Measurements from ENCODE around the gene CFB.
"Not testable (repeated sequence)": the region's sequence is repeated elsewhere in the genome, so short reads cannot be mapped to it uniquely, and the experiment has no call there.

Gene CFB

GRCh38 chr6:31979238-31979898 lies 33.5 kb downstream of the CFB start:
- Histone ChIP-seq H3K9ac (ENCODE audit: low read depth, low read length, poor library complexity, severe bottlenecking) (peak overlapping the region; percentile 68), H3F3A (ENCODE audit: low read depth) (peaks cover 9% of the 10 kb centered on the region; the same call in 1 of the 2 replicates), H3K9me3 (ENCODE audit: insufficient read depth, low read depth, low read length) (no peaks in the 10 kb centered on the region), H3K4me3 (ENCODE audit: low read length, poor library complexity, severe bottlenecking) (peak overlapping the region; percentile 54), H3K9me2 (replicated peaks; ENCODE audit: low read depth, low read length) (no peaks in the 10 kb centered on the region), H3K4me2 (ENCODE audit: low read depth, low read length, poor library complexity, severe bottlenecking) (peak overlapping the region; percentile 77), H4K20me1 (ENCODE audit: insufficient read depth, low read length, poor library complexity, severe bottlenecking) (no peaks in the 10 kb centered on the region), H3K4me1 (ENCODE audit: insufficient read depth, low read length, poor library complexity, severe bottlenecking) (peaks cover 15% of the 10 kb centered on the region), H3K36me3 (ENCODE audit: insufficient read depth, low read length) (no peaks in the 10 kb centered on the region), H3K27me3 (ENCODE audit: insufficient read depth, low read length, poor library complexity, severe bottlenecking) (no peaks in the 10 kb centered on the region), H3K79me2 (ENCODE audit: insufficient read depth, low read length) (no peaks in the 10 kb centered on the region), H2AFZ (ENCODE audit: low read length) (no peak overlapping the region)
- no peak for TF ChIP-seq EZH2phosphoT487 (IDR thresholded peaks at IDR 0.05; ENCODE audit: borderline replicate concordance)
- TF ChIP-seq CTCF (conservative IDR thresholded peaks at IDR 0.05; ENCODE audit: low read length): no peak

- not testable (repeated sequence) for H4K20me1 ChIP-seq (ENCODE audit: insufficient read depth, low read length, poor library complexity, severe bottlenecking); H3F3A ChIP-seq (ENCODE audit: low read depth); H3K9me2 ChIP-seq (replicated peaks; ENCODE audit: low read depth, low read length); H3K9me3 ChIP-seq (ENCODE audit: insufficient read depth, low read depth, low read length); H3K36me3 ChIP-seq (ENCODE audit: insufficient read depth, low read length); H2AFZ ChIP-seq (ENCODE audit: low read length); H3K79me2 ChIP-seq (ENCODE audit: insufficient read depth, low read length); H3K4me3 ChIP-seq (ENCODE audit: low read length, poor library complexity, severe bottlenecking); H3K27me3 ChIP-seq (ENCODE audit: insufficient read depth, low read length, poor library complexity, severe bottlenecking)
- Histone ChIP-seq H3K9ac (ENCODE audit: low read depth, low read length, poor library complexity, severe bottlenecking) (peak overlapping the region; percentile 68), H3K4me1 (ENCODE audit: insufficient read depth, low read length, poor library complexity, severe bottlenecking) (peaks cover 15% of the 10 kb centered on the region), H3K4me2 (ENCODE audit: low read depth, low read length, poor library complexity, severe bottlenecking) (peak overlapping the region; percentile 77)
Measured at GRCh38 chr6:31980195-31980876, 34.4 kb downstream of the CFB start.

DNA sequence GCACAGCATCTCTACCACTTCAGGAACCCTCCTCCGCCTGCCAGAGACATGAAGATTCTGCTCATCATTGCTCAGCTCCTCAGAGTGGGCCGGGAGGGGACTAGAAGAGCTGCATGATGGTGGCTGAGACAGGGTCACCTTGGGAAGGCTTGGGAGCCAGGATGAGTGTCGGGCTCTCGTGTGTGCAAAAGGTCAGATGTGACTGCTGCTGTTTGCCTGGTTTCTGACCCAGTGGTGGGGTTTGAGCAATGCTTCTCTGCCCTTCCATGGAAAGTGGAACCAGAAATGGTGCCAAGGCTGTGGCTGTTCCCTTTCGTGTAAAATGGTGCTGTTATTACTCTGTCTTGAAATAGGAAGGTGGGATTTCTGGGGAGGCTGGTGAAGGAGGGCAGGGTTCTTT lies 35.1 kb downstream of the CFB start:
- H3K9me3 ChIP-seq (ENCODE audit: insufficient read depth, low read depth, low read length); H3F3A ChIP-seq (ENCODE audit: low read depth); H3K9ac ChIP-seq (ENCODE audit: low read depth, low read length, poor library complexity, severe bottlenecking); H4K20me1 ChIP-seq (ENCODE audit: insufficient read depth, low read length, poor library complexity, severe bottlenecking); H2AFZ ChIP-seq (ENCODE audit: low read length); H3K4me2 ChIP-seq (ENCODE audit: low read depth, low read length, poor library complexity, severe bottlenecking); H3K4me3 ChIP-seq (ENCODE audit: low read length, poor library complexity, severe bottlenecking); H3K9me2 ChIP-seq (replicated peaks; ENCODE audit: low read depth, low read length); H3K36me3 ChIP-seq (ENCODE audit: insufficient read depth, low read length); H3K79me2 ChIP-seq (ENCODE audit: insufficient read depth, low read length); H3K27me3 ChIP-seq (ENCODE audit: insufficient read depth, low read length, poor library complexity, severe bottlenecking): not testable (repeated sequence)
- H3K4me1 ChIP-seq (ENCODE audit: insufficient read depth, low read length, poor library complexity, severe bottlenecking): peaks cover 15% of the 10 kb centered on the region

DNA sequence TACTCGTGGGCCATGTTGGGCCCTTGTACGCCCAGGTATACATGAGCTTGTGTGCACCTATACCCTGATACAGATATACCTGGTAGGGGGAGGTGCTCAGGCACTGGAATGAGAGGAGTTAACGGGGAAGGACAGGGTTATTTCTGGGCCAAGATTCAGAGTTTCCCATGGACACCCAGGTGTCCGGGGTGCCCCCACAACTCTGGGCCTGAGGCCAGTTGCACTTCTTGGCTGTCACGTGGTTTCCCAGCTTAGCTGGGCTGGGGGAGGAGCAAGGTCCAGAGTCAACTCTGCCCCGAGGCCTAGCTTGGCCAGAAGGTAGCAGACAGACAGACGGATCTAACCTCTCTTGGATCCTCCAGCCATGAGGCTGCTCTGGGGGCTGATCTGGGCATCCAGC lies 35.8 kb downstream of the CFB start, which contains the start of gene C4A:
Gene C4A, plus strand, starts transcription at position 314 of the 400 bp plus-strand sequence. Its CDS starts 51 bp downstream, at position 365.
- H3K36me3 ChIP-seq (ENCODE audit: insufficient read depth, low read length); H3K4me3 ChIP-seq (ENCODE audit: low read length, poor library complexity, severe bottlenecking); H3K9me3 ChIP-seq (ENCODE audit: insufficient read depth, low read depth, low read length); H3K79me2 ChIP-seq (ENCODE audit: insufficient read depth, low read length); H2AFZ ChIP-seq (ENCODE audit: low read length); H3F3A ChIP-seq (ENCODE audit: low read depth); H3K27me3 ChIP-seq (ENCODE audit: insufficient read depth, low read length, poor library complexity, severe bottlenecking); H4K20me1 ChIP-seq (ENCODE audit: insufficient read depth, low read length, poor library complexity, severe bottlenecking); H3K9ac ChIP-seq (ENCODE audit: low read depth, low read length, poor library complexity, severe bottlenecking); H3K9me2 ChIP-seq (replicated peaks; ENCODE audit: low read depth, low read length); H3K4me2 ChIP-seq (ENCODE audit: low read depth, low read length, poor library complexity, severe bottlenecking): not testable (repeated sequence)
- H3K4me1 ChIP-seq (ENCODE audit: insufficient read depth, low read length, poor library complexity, severe bottlenecking): peaks cover 15% of the 10 kb centered on the region

DNA sequence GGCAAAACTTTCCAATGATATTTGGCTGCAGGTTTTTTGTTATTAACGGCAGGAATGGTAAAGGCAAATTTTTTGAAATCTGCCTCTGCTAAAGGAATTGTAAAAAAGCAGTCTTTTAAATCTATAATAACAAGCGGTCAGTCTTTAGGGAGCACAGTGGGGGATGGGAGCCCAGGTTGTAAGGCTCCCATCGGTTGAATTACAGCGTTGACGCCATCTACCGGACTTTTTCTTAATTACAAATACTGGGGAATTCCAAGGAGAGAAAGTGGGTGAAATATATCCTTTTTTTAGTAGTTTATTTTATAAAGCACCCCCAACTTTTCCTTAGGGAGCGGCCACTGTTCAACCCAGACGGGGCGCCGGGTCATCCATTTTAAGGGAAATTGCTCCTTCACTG lies 43.5 kb downstream of the CFB start:
- H3K36me3 ChIP-seq (ENCODE audit: insufficient read depth, low read length); H2AFZ ChIP-seq (ENCODE audit: low read length); H4K20me1 ChIP-seq (ENCODE audit: insufficient read depth, low read length, poor library complexity, severe bottlenecking); H3K9ac ChIP-seq (ENCODE audit: low read depth, low read length, poor library complexity, severe bottlenecking); H3K4me3 ChIP-seq (ENCODE audit: low read length, poor library complexity, severe bottlenecking); H3K79me2 ChIP-seq (ENCODE audit: insufficient read depth, low read length); H3K4me2 ChIP-seq (ENCODE audit: low read depth, low read length, poor library complexity, severe bottlenecking); H3K9me2 ChIP-seq (replicated peaks; ENCODE audit: low read depth, low read length); H3F3A ChIP-seq (ENCODE audit: low read depth); H3K27me3 ChIP-seq (ENCODE audit: insufficient read depth, low read length, poor library complexity, severe bottlenecking); H3K9me3 ChIP-seq (ENCODE audit: insufficient read depth, low read depth, low read length); H3K4me1 ChIP-seq (ENCODE audit: insufficient read depth, low read length, poor library complexity, severe bottlenecking): not testable (repeated sequence)

DNA sequence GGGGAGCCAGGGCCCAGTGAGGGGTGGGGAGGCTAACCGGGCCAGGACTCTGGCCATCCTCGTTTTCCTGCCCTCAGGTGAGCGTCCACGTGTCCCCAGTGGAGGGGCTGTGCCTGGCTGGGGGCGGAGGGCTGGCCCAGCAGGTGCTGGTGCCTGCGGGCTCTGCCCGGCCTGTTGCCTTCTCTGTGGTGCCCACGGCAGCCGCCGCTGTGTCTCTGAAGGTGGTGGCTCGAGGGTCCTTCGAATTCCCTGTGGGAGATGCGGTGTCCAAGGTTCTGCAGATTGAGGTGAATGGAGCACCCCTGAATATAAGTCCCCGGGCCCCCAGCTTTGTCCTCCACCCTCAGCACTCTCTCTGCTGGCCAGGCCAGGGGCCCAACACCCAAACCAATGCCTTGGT lies 48.5 kb downstream of the CFB start:
- H3K9me3 ChIP-seq (ENCODE audit: insufficient read depth, low read depth, low read length); H3K27me3 ChIP-seq (ENCODE audit: insufficient read depth, low read length, poor library complexity, severe bottlenecking); H3K4me1 ChIP-seq (ENCODE audit: insufficient read depth, low read length, poor library complexity, severe bottlenecking); H3K9ac ChIP-seq (ENCODE audit: low read depth, low read length, poor library complexity, severe bottlenecking); H3K36me3 ChIP-seq (ENCODE audit: insufficient read depth, low read length); H3F3A ChIP-seq (ENCODE audit: low read depth); H3K4me3 ChIP-seq (ENCODE audit: low read length, poor library complexity, severe bottlenecking); H2AFZ ChIP-seq (ENCODE audit: low read length); H3K4me2 ChIP-seq (ENCODE audit: low read depth, low read length, poor library complexity, severe bottlenecking); H3K79me2 ChIP-seq (ENCODE audit: insufficient read depth, low read length); H3K9me2 ChIP-seq (replicated peaks; ENCODE audit: low read depth, low read length); H4K20me1 ChIP-seq (ENCODE audit: insufficient read depth, low read length, poor library complexity, severe bottlenecking): not testable (repeated sequence)

All from Loucy (cell line).